ENCODE measurements around the gene WDR70. TPM values are rescaled to one million over a fixed set of nuclear protein-coding genes. Genes with fewer than 3 reads are reported as not detected.
A peak's percentile ranks its signal among the peaks of the same experiment; 100 is the strongest.
"Not testable (repeated sequence)": the region's sequence is repeated elsewhere in the genome, so short reads cannot be mapped to it uniquely, and the experiment has no call there.

Gene WDR70
- total RNA-seq, 6 experiments from 2014 or later = 24.0 to 29.7 (median 26.0) TPM

- Mint-ChIP-seq H3K36me3 (ENCODE audit: low read depth) (no peaks in the 10 kb centered on the region), H3K27ac (no peak overlapping the region), H3K27me3 (ENCODE audit: insufficient read depth) (no peaks in the 10 kb centered on the region), H3K9me3 (no peaks in the 10 kb centered on the region), H3K4me3 (no peak overlapping the region), H3K4me1 (ENCODE audit: low read depth) (peaks cover 46% of the 10 kb centered on the region)
- DNase-seq = no peak
- TF ChIP-seq CTCF (IDR thresholded peaks at IDR 0.05) = no peak
Measured at GRCh38 chr5:37437711-37438110, 58.6 kb downstream of the WDR70 start.

GRCh38 chr5:37445783-37446182 is 66.7 kb downstream of the WDR70 start:
- H3K27me3 Mint-ChIP-seq (ENCODE audit: insufficient read depth) = not testable (repeated sequence)
- peaks cover 38% of the 10 kb centered on the region for H3K36me3 Mint-ChIP-seq (ENCODE audit: low read depth)

GRCh38 chr5:37448941-37449340 is 69.8 kb downstream of the WDR70 start:
- peaks cover 57% of the 10 kb centered on the region for H3K36me3 Mint-ChIP-seq (ENCODE audit: low read depth)
- peak; percentile 1 for DNase-seq
- H3K9me3 Mint-ChIP-seq = peaks cover 9% of the 10 kb centered on the region; the same call in 1 of the 2 replicates
- no peak overlapping the region for H3K4me3 Mint-ChIP-seq
- H3K4me1 Mint-ChIP-seq (ENCODE audit: low read depth) = peaks cover 13% of the 10 kb centered on the region
- no peak for TF ChIP-seq CTCF (IDR thresholded peaks at IDR 0.05)
- H3K27me3 Mint-ChIP-seq (ENCODE audit: insufficient read depth) = no peaks in the 10 kb centered on the region; the same call in 1 of the 2 replicates
- H3K27ac Mint-ChIP-seq = no peak overlapping the region

More at GRCh38 chr5:37445783-37446182, 66.7 kb downstream of the WDR70 start:
- not testable (repeated sequence) for DNase-seq; H3K9me3 Mint-ChIP-seq; H3K4me1 Mint-ChIP-seq (ENCODE audit: low read depth); H3K4me3 Mint-ChIP-seq; H3K27ac Mint-ChIP-seq

GRCh38 chr5:37451991-37452390 is 72.9 kb downstream of the WDR70 start:
- H3K4me3 Mint-ChIP-seq = not testable (repeated sequence)

GRCh38 chr5:37453252-37453651 is 74.1 kb downstream of the WDR70 start:
- H3K9me3 Mint-ChIP-seq; H3K4me3 Mint-ChIP-seq; H3K27me3 Mint-ChIP-seq (ENCODE audit: insufficient read depth); DNase-seq; H3K27ac Mint-ChIP-seq: not testable (repeated sequence)
- Mint-ChIP-seq H3K36me3 (ENCODE audit: low read depth) (peaks cover 30% of the 10 kb centered on the region), H3K4me1 (ENCODE audit: low read depth) (peaks cover 24% of the 10 kb centered on the region)

More at GRCh38 chr5:37451991-37452390, 72.9 kb downstream of the WDR70 start:
- H3K9me3 Mint-ChIP-seq; H3K27me3 Mint-ChIP-seq (ENCODE audit: insufficient read depth); DNase-seq; H3K27ac Mint-ChIP-seq: not testable (repeated sequence)
- peaks cover 32% of the 10 kb centered on the region for H3K36me3 Mint-ChIP-seq (ENCODE audit: low read depth)
- H3K4me1 Mint-ChIP-seq (ENCODE audit: low read depth) = peaks cover 24% of the 10 kb centered on the region

GRCh38 chr5:37454402-37455055 is 75.4 kb downstream of the WDR70 start:
- peak; percentile 49 for DNase-seq

GRCh38 chr5:37463191-37464051 is 84.3 kb downstream of the WDR70 start:
- DNase-seq; H3K36me3 Mint-ChIP-seq (ENCODE audit: low read depth); H3K9me3 Mint-ChIP-seq; H3K4me3 Mint-ChIP-seq; H3K27me3 Mint-ChIP-seq (ENCODE audit: insufficient read depth); H3K27ac Mint-ChIP-seq: not testable (repeated sequence)
- peaks cover 16% of the 10 kb centered on the region for H3K4me1 Mint-ChIP-seq (ENCODE audit: low read depth)

More at GRCh38 chr5:37454402-37455055, 75.4 kb downstream of the WDR70 start:
- H3K9me3 Mint-ChIP-seq; H3K4me3 Mint-ChIP-seq; H3K27me3 Mint-ChIP-seq (ENCODE audit: insufficient read depth): not testable (repeated sequence)
- peaks cover 24% of the 10 kb centered on the region for H3K36me3 Mint-ChIP-seq (ENCODE audit: low read depth)
- peaks cover 16% of the 10 kb centered on the region for H3K4me1 Mint-ChIP-seq (ENCODE audit: low read depth)
- peak overlapping the region; percentile 42; the same call in 1 of the 2 replicates for H3K27ac Mint-ChIP-seq

GRCh38 chr5:37464581-37464980 is 85.5 kb downstream of the WDR70 start:
- peaks cover 23% of the 10 kb centered on the region for H3K4me1 Mint-ChIP-seq (ENCODE audit: low read depth)
- not testable (repeated sequence) for H3K36me3 Mint-ChIP-seq (ENCODE audit: low read depth); H3K4me3 Mint-ChIP-seq; H3K27ac Mint-ChIP-seq; H3K27me3 Mint-ChIP-seq (ENCODE audit: insufficient read depth); H3K9me3 Mint-ChIP-seq
- peak; percentile 6 for DNase-seq

GRCh38 chr5:37469383-37469782 is 90.3 kb downstream of the WDR70 start:
- DNase-seq = peak; percentile 64
- not testable (repeated sequence) for H3K9me3 Mint-ChIP-seq; H3K4me3 Mint-ChIP-seq; H3K27me3 Mint-ChIP-seq (ENCODE audit: insufficient read depth)
- Mint-ChIP-seq H3K36me3 (ENCODE audit: low read depth) (peaks cover 18% of the 10 kb centered on the region), H3K27ac (peak overlapping the region; percentile 53; the same call in 1 of the 2 replicates), H3K4me1 (ENCODE audit: low read depth) (peaks cover 12% of the 10 kb centered on the region)
